IPS-11a (cell line): Measurements from ENCODE around the gene PPP2R1A.
"Not testable (repeated sequence)": the region's sequence is repeated elsewhere in the genome, so short reads cannot be mapped to it uniquely, and the experiment has no call there.

Experiments used
- H3K4me3 ChIP-seq: one replicate; pipeline ENCODE4 v1.5.1; 2013; ENCODE audit warnings: low read depth, low read length, control low read depth

PPP2R1A gene

GRCh38 chr19:52200044-52200443, 10.2 kb downstream of the PPP2R1A start:
- H3K4me3 ChIP-seq = no peak overlapping the region

DNA sequence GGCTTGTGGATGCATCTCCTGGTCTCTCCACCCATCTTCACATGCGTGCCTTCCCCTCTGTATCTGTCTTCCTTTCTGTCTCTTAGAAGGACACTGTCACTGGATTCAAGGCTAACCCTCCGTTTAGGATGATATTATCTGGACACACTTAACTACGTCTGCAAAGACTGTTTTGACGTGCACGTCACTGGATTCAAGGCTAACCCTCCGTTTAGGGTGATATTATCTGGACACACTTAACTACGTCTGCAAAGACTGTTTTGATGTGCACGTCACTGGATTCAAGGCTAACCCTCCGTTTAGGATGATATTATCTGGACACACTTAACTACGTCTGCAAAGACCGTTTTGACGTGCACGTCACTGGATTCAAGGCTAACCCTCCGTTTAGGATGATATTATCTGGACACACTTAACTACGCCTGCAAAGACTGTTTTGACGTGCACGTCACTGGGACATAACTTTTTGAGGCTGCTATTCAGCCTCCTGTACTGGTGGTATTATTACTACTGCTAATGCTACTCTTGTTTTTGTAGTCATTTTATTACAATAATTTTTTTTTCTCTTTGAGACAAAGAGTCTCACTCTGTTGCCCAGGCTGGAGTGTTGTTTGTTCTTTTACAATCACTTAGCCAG, 11.0 kb downstream of the PPP2R1A start:
- H3K4me3 ChIP-seq = not testable (repeated sequence)

GRCh38 chr19:52206481-52206880, 16.6 kb downstream of the PPP2R1A start:
- H3K4me3 ChIP-seq = no peak overlapping the region

- no peak overlapping the region for H3K4me3 ChIP-seq
Observed at GRCh38 chr19:52211203-52211602, 21.4 kb downstream of the PPP2R1A start.

- H3K4me3 ChIP-seq = no peak overlapping the region
Observed at GRCh38 chr19:52211926-52212571, 22.2 kb downstream of the PPP2R1A start.

DNA sequence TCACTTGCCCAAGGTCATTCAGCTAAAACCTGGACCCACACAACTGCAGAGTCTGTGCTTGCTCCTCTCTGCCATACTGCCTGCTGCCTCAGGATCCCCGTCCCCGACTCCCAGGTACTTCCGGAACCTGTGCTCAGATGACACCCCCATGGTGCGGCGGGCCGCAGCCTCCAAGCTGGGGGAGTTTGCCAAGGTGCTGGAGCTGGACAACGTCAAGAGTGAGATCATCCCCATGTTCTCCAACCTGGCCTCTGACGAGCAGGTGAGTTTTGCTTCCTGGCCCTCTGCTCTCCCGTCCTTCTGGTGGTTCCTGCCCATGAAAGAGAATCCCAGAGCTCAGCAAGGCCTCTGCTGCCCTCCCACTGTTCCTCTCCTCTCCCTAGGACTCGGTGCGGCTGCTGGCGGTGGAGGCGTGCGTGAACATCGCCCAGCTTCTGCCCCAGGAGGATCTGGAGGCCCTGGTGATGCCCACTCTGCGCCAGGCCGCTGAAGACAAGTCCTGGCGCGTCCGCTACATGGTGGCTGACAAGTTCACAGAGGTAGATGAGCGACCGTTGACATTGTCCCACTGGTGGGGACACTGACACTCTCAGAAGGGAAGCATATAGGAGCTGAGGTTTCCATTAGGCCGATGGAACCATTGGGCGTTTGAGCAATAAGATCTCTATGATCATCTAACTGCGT, 22.9 kb downstream of the PPP2R1A start:
- no peak overlapping the region for H3K4me3 ChIP-seq

DNA sequence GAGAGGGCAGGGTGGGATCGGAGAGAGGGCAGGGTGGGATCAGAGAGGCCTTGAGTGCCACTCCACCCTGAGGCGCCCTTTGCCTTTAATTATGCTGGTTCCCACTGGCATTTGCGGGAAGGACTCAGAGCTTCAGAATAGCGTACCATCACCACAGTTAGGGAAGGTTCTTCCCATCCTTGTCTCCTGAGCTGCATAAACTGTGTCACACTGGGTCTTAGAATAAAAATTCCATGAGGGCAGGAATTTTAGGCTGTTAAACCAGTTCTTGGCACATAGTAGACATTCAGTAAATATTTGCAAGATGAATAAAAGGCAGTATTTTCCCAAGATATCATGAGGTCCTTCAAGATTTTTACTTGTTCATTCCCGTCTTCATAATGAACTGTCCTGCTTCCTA, 24.4 kb downstream of the PPP2R1A start:
- no peak overlapping the region for H3K4me3 ChIP-seq

DNA sequence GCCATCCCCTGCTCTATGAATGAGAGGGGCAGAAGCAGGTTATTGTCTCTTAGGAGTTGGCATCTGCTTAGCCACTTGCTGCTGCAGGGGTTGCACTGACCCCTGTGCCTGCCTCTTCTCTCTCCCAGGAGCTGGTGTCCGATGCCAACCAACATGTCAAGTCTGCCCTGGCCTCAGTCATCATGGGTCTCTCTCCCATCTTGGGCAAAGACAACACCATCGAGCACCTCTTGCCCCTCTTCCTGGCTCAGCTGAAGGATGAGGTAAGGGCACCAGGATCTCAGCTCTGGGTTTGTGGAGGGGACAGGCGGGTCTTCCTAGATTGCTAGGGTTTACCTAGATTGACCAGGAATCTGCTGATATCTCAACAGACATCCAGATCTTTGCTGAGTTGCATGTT, 26.5 kb downstream of the PPP2R1A start:
- H3K4me3 ChIP-seq = no peak overlapping the region

DNA sequence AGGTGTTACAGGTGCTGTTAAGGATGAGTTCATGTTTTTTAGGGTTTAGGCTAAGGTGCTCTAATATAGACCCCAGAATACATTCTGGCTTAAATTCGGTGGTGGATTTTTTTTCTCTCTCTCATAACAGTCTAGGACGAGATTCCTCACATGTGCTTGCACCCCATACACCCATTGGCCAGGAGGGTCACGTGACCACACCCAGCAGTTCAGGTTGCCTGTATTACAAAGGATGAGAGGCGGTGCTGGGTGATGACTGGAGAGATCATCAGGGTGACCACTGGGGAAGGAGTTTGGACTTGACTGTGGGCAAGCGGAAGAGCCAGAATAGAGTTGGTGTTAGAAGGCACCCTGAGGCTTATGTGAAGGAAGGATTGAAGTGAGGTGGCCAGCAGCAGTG, 27.7 kb downstream of the PPP2R1A start:
- H3K4me3 ChIP-seq = no peak overlapping the region

DNA sequence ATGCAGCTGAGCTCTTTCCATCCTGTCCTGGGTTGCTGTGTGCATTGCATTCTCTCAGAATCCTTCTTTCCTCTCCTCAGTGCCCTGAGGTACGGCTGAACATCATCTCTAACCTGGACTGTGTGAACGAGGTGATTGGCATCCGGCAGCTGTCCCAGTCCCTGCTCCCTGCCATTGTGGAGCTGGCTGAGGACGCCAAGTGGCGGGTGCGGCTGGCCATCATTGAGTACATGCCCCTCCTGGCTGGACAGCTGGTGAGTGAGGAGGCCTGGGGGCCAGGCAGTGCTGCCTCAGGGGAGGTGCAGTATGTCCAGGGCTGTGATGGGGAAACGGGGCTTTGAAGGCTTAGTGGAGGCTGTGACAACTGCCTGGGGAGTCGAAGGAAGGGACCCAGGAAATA, 29.8 kb downstream of the PPP2R1A start:
- no peak overlapping the region for H3K4me3 ChIP-seq

- no peak overlapping the region for H3K4me3 ChIP-seq
Observed at GRCh38 chr19:52221031-52221430, 31.2 kb downstream of the PPP2R1A start.

GRCh38 chr19:52221831-52222375, 32.1 kb downstream of the PPP2R1A start:
- H3K4me3 ChIP-seq = no peak overlapping the region

DNA sequence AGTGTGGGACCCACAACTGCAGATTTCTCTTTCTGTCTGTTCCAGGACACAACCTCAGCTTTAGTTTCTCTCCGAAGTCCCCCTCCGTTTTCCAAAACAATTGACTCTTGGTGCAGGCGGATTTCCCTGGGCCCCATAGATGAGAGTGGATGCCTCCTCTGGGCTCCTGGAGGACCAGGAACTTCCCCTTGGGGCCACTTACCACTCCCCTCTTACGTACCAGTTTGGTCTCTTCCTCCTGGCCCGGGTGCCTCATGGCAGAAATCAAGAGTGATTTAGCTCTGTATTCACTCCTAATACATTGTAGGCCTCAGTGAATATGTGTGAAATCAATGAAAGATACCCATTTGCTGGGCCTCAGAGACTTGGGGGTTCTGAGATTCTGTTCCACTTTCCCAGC, 34.4 kb downstream of the PPP2R1A start:
- H3K4me3 ChIP-seq = no peak overlapping the region

- H3K4me3 ChIP-seq = no peak overlapping the region
Observed at GRCh38 chr19:52226652-52227051, 36.8 kb downstream of the PPP2R1A start.

DNA sequence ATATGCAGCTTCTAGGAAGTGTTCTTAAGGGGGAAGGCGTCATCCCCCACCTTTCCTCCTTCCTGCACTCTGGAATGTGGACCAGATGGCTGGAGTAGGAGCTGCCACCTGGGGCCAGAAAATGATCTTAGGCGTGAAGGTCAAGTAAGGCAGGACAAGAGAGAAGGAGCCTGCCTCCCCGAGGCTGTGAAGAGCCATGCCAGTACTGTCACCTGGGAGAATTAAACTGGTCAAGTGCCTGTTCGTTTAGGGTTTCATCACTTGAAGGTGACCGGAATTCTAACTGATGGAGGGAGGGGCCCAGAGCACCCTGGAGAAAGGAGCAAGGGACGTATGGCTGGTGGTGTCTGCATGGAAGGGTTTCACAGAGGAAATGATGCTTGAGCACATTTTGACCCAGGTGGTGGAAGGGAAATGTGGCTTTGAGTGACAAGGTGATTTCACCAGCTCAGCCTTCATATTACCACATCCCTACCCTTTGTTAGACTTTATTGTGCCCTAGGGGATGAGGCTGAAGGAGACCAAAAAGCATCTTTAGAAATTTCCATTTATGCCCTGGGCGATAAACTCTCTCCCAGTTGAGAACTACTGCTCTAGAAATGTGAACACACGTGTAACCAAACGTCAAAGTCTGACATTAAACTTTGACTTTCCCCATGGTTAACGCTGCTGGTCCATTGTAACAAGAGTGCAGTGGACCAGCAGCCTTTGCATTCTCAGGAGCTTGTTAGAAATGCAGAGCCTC, 37.5 kb downstream of the PPP2R1A start:
- no peak overlapping the region for H3K4me3 ChIP-seq

GRCh38 chr19:52227980-52228379, 38.1 kb downstream of the PPP2R1A start:
- no peak overlapping the region for H3K4me3 ChIP-seq

DNA sequence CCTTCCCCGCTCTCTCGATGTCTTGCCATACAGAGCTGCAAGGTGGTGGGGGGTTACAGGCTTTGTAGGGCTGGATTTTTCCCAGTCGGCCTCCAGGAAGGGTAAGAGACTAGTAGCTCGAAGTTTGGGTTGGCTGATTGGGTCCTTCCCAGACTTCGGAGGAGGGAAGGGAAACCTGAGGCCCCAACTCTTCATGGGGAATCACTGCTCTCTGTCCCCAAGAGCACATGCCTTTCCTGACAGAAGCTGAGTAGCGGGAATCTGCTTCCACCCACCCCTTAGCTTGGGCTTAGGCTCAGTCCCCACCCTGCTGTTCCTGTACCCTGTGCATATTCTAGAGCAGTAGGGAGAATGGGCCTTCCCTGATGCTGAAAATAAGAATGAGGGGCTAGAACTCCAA, 39.7 kb downstream of the PPP2R1A start:
- H3K4me3 ChIP-seq = no peak overlapping the region

DNA sequence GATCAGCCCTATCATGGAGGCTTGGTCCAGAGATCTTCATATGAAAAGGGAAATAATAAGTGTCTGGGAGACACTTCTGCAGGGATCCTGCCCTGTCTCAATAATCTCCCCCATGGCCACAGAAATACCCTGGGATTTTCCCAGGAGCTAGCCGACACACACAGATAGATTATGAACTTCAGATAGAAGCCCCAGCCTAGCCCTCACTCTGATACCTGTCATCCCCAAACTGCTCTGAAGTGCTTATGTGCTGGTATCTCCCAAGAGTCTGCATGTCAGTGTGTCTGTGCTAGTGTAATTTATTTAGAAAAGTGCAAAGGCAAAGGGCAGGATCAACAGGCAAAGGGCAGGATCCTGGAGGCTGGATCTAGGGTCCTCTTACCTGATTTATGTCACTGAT, 40.8 kb downstream of the PPP2R1A start:
- no peak overlapping the region for H3K4me3 ChIP-seq

DNA sequence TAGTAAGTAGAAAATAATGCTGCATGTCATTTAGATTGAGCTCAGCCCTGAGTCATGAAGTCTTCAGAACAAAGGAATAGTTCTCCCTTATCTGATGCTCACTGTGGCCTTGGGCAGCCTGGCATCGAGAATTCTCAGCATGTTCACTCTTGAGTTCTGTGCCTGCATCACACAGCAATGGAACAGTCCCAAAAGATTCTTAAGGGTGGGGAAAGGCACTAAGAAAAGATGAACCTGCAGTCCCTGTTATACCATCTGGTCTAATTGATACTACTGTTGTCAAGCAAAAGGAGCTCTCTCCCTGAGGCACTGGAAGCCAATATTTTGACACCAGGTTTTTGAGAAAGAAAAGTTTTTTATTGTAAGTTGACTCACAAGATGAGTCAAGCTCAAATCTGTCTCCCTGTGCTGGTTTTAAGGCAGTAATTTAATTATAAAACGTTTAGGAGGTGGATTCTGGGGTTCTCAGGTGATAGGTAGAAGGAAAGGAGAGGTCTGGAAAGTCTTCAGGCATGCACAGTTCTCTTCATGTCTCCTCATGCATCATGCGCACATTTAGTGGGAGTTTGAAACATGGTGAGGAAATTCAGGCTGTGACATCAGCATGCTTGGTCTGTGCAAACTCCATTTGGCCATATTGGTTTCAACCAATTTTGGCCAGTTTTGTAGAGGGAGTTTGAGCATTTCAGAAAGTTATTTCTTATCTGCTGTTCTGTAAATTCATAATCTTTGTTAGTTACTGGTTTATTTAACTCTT, 41.5 kb downstream of the PPP2R1A start:
- no peak overlapping the region for H3K4me3 ChIP-seq

DNA sequence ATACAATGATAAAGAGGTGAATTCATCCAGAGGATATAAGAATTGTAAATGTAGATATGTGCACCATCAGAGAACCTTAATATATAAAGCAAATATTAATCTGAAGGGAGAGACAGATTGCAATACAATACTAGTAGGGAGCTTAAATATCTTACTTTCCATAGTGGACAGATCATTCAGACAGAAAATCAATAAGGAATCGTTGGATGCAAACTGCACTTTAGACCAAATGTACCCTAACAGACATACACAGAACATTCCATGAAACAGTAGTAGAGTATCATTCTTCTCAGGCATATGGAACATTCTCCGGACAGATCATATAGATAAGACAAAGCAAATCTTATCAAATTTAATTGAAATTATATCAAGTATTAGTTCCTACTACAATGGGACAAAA, 44.6 kb downstream of the PPP2R1A start:
- no peak overlapping the region for H3K4me3 ChIP-seq

DNA sequence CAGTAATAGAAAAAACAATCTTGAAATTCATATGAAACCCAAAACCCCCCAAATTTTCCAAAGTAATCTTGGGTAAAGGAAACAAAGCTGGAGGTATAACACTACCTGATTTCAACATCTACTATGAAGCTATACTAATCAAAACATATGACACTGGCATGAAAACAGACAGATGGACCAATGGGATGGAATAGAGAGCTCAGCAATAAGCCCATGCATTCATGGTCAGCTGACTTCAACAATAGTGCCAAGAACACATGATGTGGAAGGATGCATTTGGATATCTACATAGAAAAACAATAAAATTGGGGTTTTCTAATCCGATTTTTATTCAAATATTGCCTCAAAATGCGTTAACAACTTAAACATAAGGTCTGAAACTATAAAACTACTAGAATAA, 47.3 kb downstream of the PPP2R1A start:
- no peak overlapping the region for H3K4me3 ChIP-seq
